Upper lobe of left lung (tissue), 4 donors: ENCODE results near the gene CDCP2.

Experiments
- CTCF ChIP-seq, 6 experiments: fragments of 450-650 bp in 4 of 6; fragments of 200-600 bp in 2 of 6; sonication (generic) in 2 of 6; IDR thresholded peaks; one replicate each; pipeline ENCODE4 v1.5.1; 2016 to 2019; ENCODE audit warnings: antibody characterized with exemption in 6 of 6
- EP300 ChIP-seq, 4 donors: sonication (generic); formaldehyde crosslinking; IDR thresholded peaks; one replicate each; pipeline ENCODE4 v1.5.1; 2017; ENCODE audit warnings: antibody characterized with exemption in 4 of 4, control low read depth in 2 of 4
- POLR2A ChIP-seq, 4 donors: fragments of 450-650 bp; IDR thresholded peaks; one replicate each; pipeline ENCODE4 v1.5.1; 2016 to 2017; ENCODE audit warnings: antibody characterized with exemption in 4 of 4, mild to moderate bottlenecking in 2 of 4
- POLR2AphosphoS5 ChIP-seq, 2 donors: sonication (generic); formaldehyde crosslinking; IDR thresholded peaks; one replicate each; pipeline ENCODE4 v1.5.1; 2017; ENCODE audit warnings: antibody characterized with exemption in 2 of 2

DNA sequence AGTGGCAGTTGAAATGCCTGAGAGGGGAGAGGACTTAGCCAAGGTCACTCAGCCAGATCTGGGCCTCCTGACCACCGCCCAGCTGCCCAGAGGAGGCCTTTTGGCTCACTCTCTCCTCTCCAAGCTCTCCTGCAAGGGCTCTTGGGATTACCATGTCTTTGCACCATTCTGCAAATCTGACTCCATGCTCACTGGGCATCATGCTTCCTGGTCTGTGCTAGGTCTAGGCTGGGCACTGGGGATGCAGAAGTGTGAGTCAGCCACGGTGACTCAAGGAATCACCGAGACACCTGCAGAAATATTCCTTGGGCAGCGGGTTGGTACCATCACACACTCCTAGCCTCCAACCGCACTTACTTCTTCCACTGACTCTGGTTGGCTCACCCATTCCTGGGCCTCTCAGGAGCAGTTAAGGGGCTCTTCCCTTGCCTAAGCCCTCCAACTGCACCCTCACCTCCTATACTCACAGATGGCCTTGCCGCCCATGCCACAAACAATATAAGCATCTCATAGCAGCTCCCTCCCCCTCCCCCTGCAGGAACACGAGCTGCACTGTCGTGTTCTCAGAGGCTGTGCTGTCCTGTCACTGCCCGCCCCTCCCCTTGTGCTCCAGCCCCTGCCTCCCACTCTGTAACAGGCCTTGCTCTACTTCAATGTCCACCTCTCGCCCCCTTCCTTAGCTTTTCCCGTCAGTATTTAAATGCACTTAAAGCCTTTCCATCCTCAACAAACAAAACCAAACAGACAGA, 34.8 kb downstream of the CDCP2 start:
- no peak for TF ChIP-seq CTCF (IDR thresholded peaks at IDR 0.05)
- no peak for TF ChIP-seq POLR2AphosphoS5 (IDR thresholded peaks at IDR 0.05)
- TF ChIP-seq POLR2A (IDR thresholded peaks at IDR 0.05): no peak
- TF ChIP-seq EP300 (IDR thresholded peaks at IDR 0.05): no peak
